ENCODE results near the gene PRR35.

The PRR35 gene

DNA sequence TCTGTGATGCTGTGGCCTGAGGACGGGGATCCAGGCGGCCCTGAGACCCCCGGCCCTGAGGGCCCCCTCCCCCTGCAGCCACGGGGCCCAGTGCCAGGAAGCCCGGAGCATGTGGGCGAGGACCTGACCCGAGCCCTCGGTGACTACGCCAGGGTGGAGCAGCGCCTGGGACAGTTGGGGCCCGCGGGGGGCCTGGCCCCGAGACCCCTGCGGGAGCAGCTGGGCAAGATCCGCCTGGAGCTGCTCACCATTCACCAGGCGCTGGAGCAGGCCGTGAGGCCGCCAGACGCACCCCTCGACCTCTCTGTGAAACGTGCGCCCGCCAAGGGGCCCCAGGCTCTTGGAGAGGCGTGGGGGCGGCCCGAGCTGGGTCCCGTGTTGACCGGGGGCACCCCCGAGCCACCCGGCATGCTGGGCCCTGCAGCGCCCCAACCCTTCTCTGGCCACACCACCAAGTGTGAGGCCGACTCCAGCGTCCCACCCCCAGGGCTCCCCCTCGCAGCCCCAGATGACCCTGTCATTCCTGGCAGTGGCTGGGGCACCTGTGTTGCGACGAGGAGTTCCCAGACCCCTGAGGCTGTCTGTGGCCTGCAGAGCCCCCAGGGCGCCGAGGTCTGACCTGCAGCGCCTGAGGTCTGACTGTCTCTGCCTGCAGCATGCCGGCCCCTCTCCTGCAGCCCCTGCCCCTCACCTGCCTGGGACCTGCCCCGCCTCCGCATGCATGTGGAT, 4.7 kb downstream of the PRR35 start:
- DNase-seq (ENCODE audit: low spot score), result no peak

DNA sequence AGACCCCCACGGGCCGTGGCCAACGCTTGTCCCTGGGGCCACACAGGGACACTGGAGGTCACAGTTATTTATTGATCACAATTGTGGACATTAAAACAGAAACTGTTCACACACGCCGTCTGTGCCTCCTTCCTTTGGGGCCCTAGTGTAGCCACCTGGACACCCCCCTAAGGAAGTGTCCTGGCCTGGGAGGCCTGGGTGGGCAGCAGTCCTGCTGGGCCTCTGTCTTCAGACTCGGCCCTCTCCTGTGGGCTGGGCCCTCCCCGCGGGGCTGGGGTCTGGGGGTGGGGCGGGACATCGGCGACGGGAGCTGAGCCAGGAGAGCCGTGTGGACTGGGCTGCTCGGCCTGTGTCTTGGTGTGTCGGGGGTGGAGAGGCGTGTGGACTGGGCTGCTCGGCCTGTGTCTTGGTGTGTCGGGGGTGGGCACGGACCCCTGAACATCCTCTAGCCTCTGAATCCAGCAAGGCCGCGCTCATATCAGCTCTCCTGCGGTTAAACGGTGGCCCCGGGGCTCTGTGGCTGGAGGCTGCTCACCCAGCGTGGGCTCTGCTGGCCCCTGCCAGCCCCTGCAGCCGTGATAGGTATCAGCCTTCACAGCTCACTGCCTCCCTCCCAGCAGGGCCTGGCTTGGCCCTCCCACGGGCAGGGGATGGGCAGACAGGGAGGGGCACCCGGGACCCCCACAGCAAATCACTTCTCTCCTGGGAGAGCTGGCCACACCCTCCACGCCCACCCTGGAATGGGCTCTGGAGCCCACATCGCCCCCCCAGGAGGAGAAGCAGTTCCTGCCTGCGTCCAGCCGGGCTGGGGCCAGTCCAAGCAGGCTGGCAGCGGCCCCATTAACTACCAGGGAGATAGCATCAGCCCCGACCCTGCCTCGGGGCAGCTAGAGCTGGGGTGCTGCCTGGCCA, 5.5 kb downstream of the PRR35 start:
- DNase-seq (ENCODE audit: low spot score), result no peak

DNA sequence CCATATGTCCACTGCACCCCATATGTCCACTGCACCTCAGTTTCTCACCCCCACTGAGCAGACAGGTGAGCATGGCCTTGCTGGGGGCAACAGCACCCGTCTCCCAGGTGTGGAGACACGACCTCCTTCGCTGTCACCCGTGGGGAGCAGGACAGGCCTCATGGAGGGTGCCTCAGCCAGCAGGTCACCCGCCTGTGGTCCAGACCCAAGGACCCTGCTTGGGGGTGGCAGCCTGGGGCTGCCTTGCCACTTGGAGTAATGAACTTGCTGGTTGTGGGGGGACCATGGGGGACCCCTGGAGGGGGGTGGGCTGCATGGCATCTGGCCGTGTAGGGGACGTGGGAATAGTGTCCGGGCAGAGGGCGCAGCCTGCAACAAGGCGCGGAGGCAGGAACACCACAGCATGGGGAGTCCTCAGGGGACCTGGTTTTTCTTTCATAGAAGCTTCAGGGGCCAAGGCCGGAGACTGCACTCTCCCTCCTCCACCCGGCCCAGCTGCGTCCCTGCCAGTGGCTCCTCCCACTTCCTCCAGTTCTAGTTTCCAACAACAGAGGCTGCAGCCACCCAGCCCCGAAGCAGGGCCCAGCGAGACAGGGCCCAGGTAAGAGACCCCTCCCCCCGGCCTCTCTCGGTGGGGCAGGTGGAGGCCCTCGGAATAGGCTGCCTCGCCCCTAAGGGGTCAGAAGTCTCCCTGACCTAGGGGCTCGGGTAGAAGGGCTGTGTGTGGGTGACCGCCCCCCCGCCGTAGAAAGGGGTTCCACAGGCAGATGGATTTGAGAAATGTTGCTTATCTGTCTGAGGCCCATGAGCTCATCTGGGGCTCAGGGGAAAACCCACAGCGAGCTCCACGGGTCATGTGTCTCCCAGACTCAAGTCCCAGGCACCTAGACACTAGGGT, 6.5 kb downstream of the PRR35 start, which contains the start of gene NHLRC4:
NHLRC4 (plus strand) TSS at position 531 of the 898 bp plus-strand sequence. CDS start 1,043 bp downstream, outside the sequence.
- peak; percentile 42 for DNase-seq (ENCODE audit: low spot score)

- DNase-seq (ENCODE audit: low spot score), result no peak
Measured at GRCh38 chr16:567373-568256, 7.4 kb downstream of the PRR35 start.

- DNase-seq (ENCODE audit: low spot score), result no peak
Measured at GRCh38 chr16:568401-569258, 8.4 kb downstream of the PRR35 start.

GRCh38 chr16:569445-570254, 9.5 kb downstream of the PRR35 start, which contains the start of gene PIGQ:
TSS of gene PIGQ (plus strand) at chr16:569968. CDS start at chr16:574075, 4,107 bp downstream.
- peak; percentile 70 for DNase-seq (ENCODE audit: low spot score)

DNA sequence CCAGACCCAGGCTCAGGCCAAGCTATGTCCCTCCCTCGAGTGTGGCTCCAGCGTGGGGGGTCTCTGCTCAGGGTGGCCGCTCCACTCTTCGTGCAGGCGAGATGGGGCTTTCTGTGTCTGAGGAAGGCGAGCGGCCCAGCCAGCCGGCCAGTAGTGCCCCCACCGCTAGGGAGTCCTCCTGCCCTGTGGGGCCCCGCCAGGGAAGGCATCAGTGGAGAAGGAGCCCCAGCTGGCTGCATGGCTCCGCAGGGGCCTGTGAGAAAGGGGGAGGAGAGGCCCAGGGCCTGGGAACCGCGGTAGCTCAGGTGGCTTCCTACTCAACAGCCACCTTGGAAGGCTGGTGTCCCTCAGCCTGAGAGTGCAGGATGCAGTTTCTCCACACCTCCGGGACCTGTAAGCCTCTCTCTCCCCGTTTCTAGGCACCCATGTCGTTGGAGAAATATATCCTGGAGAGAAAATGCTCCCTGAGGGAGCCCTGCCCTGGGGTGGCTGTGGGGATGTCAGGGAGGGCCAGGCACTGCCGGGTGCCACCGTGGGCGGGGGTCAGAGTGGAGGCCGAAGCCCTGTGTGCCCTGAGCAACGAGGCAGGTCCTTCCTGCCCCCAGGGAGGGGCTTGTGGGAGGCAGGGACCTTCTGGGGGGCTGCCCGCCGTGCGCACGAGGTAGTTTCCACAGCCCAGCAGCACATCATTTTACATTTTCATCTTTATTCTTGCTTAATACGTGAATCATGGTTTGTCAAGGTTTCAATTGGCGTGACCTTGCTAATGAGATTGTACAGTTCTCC, 12.9 kb downstream of the PRR35 start:
- DNase-seq (ENCODE audit: low spot score), result no peak

DNA sequence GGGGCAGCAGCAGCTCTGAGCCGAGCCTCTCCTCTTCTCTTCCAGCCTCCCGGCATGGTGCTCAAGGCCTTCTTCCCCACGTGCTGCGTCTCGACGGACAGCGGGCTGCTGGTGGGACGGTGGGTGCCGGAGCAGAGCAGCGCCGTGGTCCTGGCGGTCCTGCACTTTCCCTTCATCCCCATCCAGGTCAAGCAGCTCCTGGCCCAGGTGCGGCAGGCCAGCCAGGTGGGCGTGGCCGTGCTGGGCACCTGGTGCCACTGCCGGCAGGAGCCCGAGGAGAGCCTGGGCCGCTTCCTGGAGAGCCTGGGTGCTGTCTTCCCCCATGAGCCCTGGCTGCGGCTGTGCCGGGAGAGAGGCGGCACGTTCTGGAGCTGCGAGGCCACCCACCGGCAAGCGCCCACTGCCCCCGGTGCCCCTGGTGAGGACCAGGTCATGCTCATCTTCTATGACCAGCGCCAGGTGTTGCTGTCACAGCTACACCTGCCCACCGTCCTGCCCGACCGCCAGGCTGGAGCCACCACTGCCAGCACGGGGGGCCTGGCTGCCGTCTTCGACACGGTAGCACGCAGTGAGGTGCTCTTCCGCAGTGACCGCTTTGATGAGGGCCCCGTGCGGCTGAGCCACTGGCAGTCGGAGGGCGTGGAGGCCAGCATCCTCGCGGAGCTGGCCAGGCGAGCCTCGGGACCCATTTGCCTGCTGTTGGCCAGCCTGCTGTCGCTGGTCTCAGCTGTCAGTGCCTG, 14.0 kb downstream of the PRR35 start:
- DNase-seq (ENCODE audit: low spot score), result no peak

- DNase-seq (ENCODE audit: low spot score), result no peak
Measured at GRCh38 chr16:575354-576196, 15.4 kb downstream of the PRR35 start.

- DNase-seq (ENCODE audit: low spot score), result no peak
Measured at GRCh38 chr16:576197-576822, 16.1 kb downstream of the PRR35 start.

DNA sequence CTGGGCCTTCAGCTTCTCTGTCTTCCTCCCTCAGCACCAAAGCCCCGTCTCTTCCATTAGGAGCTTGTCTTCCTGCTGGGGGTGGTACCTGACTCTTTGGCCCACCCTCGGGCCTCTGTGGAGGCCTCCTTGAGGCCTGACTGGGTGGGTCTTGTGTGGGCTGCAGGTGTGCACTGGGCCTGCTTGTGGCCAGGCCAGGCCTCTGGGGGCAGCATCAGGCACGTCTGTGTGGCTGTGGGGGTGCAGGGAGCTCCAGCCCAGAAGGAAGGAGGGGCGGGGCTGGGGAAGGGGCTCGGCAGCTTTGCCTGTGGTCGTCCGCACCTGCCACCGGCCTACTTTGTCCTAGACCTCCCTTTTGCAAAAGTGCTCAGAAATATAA, 16.6 kb downstream of the PRR35 start:
- DNase-seq (ENCODE audit: low spot score), result no peak

DNA sequence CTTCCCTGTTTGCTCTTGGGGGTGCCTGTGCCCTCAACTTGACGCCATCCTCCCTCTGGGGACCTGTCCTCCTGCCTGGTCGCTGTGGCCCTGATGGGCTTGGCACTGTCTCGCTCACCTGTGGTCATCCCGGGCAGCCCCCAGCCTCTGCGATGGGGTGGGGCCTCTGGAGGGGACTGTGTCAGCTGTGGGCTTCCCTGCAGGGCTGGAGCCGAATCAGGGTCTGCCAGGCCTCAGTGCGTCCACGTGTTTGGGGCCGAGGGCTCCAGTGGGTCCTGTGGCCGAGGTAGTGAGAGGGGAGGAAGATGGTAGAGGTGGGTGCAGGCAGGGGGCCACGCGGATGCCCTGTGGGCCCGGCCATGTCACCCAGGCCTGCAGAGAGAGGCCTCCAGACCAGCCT, 17.6 kb downstream of the PRR35 start:
- DNase-seq (ENCODE audit: low spot score), result no peak

DNA sequence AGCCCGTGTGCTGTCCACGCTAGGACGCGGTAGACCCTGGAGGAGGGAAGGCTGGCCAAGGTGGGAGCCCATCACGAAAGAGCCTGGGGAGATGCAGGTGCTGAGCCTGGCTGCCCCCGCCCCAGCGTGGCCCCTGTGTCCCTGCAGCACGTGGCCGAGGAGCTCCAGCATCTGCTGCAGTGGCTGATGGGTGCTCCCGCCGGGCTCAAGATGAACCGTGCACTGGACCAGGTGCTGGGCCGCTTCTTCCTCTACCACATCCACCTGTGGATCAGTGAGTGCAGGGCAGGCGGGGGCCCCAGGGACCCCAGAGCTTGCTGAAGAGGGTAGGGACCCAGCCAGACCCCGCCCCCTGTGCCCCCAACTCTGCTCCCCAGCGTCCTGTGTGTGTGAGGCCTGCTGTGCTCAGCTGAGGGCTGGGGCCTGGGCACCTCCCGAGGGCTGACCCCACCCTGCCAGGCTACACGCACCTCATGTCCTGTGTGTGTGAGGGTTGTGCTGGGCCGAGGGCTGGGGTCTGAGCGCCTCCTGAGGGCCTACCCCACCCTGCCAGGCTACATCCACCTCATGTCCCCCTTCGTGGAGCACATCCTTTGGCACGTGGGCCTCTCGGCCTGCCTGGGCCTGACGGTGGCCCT, 18.2 kb downstream of the PRR35 start:
- DNase-seq (ENCODE audit: low spot score), result no peak

GRCh38 chr16:578870-579405, 18.7 kb downstream of the PRR35 start:
- peak; percentile 71 for DNase-seq (ENCODE audit: low spot score)
